Head of caudate nucleus (tissue), 42 donors: ENCODE results near the gene CABCOCO1.

Experiments
- DNase-seq, 42 donors: peaks; one replicate each; pipeline versions ENCODE4 v3.0.0 to v3.0.0-alpha.2; 2020 to 2021; ENCODE audit warnings: mixed read lengths in 7 of 42
- intact Hi-C: fragments of 100-400 bp; cut with DNase I; formaldehyde crosslinking; loops from one replicate; pipeline ENCODE4 v1.15.0; 2022

CABCOCO1 gene

GRCh38 chr10:61750943-61751471 lies 88.3 kb downstream of the CABCOCO1 start:
- intact Hi-C loops, result no loop called here
- peak in 41 of 42 donors; percentile 8 to 74 (median 37) for DNase-seq

GRCh38 chr10:61751599-61751998 lies 88.9 kb downstream of the CABCOCO1 start:
- no peak for DNase-seq
- intact Hi-C loops, result no loop called here

GRCh38 chr10:61752111-61753011 lies 89.6 kb downstream of the CABCOCO1 start:
- no peak for DNase-seq
- intact Hi-C loops, result no loop called here

GRCh38 chr10:61753453-61753852 lies 90.7 kb downstream of the CABCOCO1 start:
- DNase-seq, result no peak
- intact Hi-C loops, result no loop called here

- DNase-seq, result no peak
- intact Hi-C loops, result no loop called here
These were observed 92.1 kb downstream of the CABCOCO1 start for GRCh38 chr10:61754587-61755550.

GRCh38 chr10:61757001-61757400 lies 94.3 kb downstream of the CABCOCO1 start:
- DNase-seq, result no peak
- intact Hi-C loops, result no loop called here

- DNase-seq, result no peak
- intact Hi-C loops, result no loop called here
These were observed 95.0 kb downstream of the CABCOCO1 start for GRCh38 chr10:61757525-61758397.

- no peak for DNase-seq
- intact Hi-C loops, result no loop called here
These were observed 95.7 kb downstream of the CABCOCO1 start for GRCh38 chr10:61758433-61758832.

GRCh38 chr10:61759751-61760150 lies 97.0 kb downstream of the CABCOCO1 start:
- intact Hi-C loops, result no loop called here
- no peak for DNase-seq

GRCh38 chr10:61760943-61761824 lies 98.5 kb downstream of the CABCOCO1 start:
- intact Hi-C loops, result no loop called here
- no peak for DNase-seq

GRCh38 chr10:61761825-61762217 lies 99.1 kb downstream of the CABCOCO1 start:
- intact Hi-C loops, result no loop called here
- DNase-seq, result no peak

GRCh38 chr10:61763778-61764177 lies 101.0 kb downstream of the CABCOCO1 start:
- intact Hi-C loops, result no loop called here
- DNase-seq, result no peak

- intact Hi-C loops, result no loop called here
- DNase-seq, result no peak
These were observed 101.8 kb downstream of the CABCOCO1 start for GRCh38 chr10:61764486-61764885.

GRCh38 chr10:61765176-61766087 lies 102.7 kb downstream of the CABCOCO1 start:
- DNase-seq, result no peak
- intact Hi-C loops, result no loop called here

GRCh38 chr10:61766927-61767326 lies 104.2 kb downstream of the CABCOCO1 start:
- intact Hi-C loops, result no loop called here
- DNase-seq, result no peak

- DNase-seq, result no peak
- intact Hi-C loops, result no loop called here
These were observed 111.3 kb downstream of the CABCOCO1 start for GRCh38 chr10:61774031-61774430.

- intact Hi-C loops, result no loop called here
- no peak for DNase-seq
These were observed 112.4 kb downstream of the CABCOCO1 start for GRCh38 chr10:61775111-61775510.
